H1 (cell line): ENCODE measurements around the gene TFF2.

Experiments
- CEBPB ChIP-seq: IDR thresholded peaks from 2 replicates; pipeline ENCODE4 v1.6.1; 2012; ENCODE audit warnings: low read depth, low read length
- FOSL1 ChIP-seq: IDR thresholded peaks from 2 replicates; pipeline ENCODE4 v1.6.1; 2011; ENCODE audit warnings: mild to moderate bottlenecking, low read depth, low read length, moderate library complexity; ENCODE audit not compliant: insufficient read depth
- GABPA ChIP-seq: IDR thresholded peaks from 2 replicates; pipeline ENCODE4 v1.6.1; 2011; ENCODE audit warnings: mild to moderate bottlenecking, low read length, moderate library complexity, borderline replicate concordance; ENCODE audit not compliant: insufficient read depth
- POLR2A ChIP-seq, 2 experiments: IDR thresholded peaks; 1 replicate in 1 of 2; 2 replicates in 1 of 2; pipeline ENCODE4 v1.6.1; 2011; ENCODE audit warnings: low read depth in 2 of 2, low read length in 2 of 2, mild to moderate bottlenecking in 2 of 2; ENCODE audit errors: control extremely low read depth in 1 of 2
- POLR2AphosphoS5 ChIP-seq: IDR thresholded peaks from 2 replicates; pipeline ENCODE4 v1.6.1; 2011; ENCODE audit warnings: low read depth, low read length
- RFX5 ChIP-seq: IDR thresholded peaks from 2 replicates; pipeline ENCODE4 v1.6.1; 2011; ENCODE audit warnings: low read depth, low read length, improper control_type of control experiment, borderline replicate concordance
- TAF1 ChIP-seq: IDR thresholded peaks from 2 replicates; pipeline ENCODE4 v1.6.1; 2011; ENCODE audit warnings: mild to moderate bottlenecking, low read depth, low read length
- ZNF274 ChIP-seq: IDR thresholded peaks from 2 replicates; pipeline ENCODE4 v1.7.0; 2012; ENCODE audit warnings: low read length, borderline replicate concordance; ENCODE audit errors: extremely low read depth
- TF ChIP-seq, protein P1 (sequence below): IDR thresholded peaks from 2 replicates; pipeline ENCODE4 v1.6.1; 2011; ENCODE audit warnings: low read depth, mild to moderate bottlenecking, low read length; ENCODE audit not compliant: insufficient read depth
- TF ChIP-seq, protein P2 (sequence below), 3 experiments: IDR thresholded peaks; 1 replicate in 2 of 3; 2 replicates in 1 of 3; pipeline versions ENCODE4 v1.5.1 to v1.6.1; 2011; ENCODE audit warnings: low read length in 3 of 3, mild to moderate bottlenecking in 3 of 3, inconsistent platforms in 2 of 3, low read depth in 1 of 3, moderate library complexity in 1 of 3; ENCODE audit not compliant: insufficient read depth in 1 of 3; ENCODE audit errors: control extremely low read depth in 1 of 3
- TF ChIP-seq, protein P3 (sequence below): fragments of 300-600 bp; sonication (generic); IDR thresholded peaks from 2 replicates; pipeline ENCODE4 v1.7.1; 2012; ENCODE audit warnings: low read length, moderate library complexity, mild to moderate bottlenecking, inconsistent platforms; ENCODE audit not compliant: insufficient replicate concordance

DNA sequence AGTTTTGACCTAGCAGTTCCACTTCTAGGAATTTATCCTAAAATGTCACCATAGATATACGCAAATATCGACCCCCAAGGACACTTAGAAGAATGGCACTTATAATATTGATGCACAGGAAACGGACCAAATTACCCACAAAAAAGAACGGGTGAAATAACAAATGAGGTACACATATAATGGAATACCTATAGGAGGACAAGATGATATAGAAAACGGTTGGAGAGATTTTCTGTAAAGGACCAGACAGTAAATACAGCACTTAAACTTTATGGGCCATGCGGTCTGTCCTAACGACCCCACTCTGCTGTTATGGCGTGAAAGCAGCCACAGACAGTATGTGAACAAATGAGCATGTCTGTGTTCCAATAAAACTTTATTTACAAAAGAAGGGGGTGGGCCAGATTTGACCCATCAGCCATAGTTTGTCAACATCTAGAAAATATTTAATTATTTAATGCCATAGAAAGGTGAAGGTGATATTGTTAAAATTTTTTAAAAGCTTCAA is 42.7 kb upstream of the TFF2 start:
- no peak for TF ChIP-seq POLR2A (IDR thresholded peaks at IDR 0.05; ENCODE audit: control extremely low read depth in 1 of 2, low read depth in 2 of 2, low read length in 2 of 2)
- TF ChIP-seq ZNF274 = no peak
- TF ChIP-seq, protein P1, sequence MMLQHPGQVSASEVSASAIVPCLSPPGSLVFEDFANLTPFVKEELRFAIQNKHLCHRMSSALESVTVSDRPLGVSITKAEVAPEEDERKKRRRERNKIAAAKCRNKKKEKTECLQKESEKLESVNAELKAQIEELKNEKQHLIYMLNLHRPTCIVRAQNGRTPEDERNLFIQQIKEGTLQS = no peak
- TF ChIP-seq, protein P2, sequence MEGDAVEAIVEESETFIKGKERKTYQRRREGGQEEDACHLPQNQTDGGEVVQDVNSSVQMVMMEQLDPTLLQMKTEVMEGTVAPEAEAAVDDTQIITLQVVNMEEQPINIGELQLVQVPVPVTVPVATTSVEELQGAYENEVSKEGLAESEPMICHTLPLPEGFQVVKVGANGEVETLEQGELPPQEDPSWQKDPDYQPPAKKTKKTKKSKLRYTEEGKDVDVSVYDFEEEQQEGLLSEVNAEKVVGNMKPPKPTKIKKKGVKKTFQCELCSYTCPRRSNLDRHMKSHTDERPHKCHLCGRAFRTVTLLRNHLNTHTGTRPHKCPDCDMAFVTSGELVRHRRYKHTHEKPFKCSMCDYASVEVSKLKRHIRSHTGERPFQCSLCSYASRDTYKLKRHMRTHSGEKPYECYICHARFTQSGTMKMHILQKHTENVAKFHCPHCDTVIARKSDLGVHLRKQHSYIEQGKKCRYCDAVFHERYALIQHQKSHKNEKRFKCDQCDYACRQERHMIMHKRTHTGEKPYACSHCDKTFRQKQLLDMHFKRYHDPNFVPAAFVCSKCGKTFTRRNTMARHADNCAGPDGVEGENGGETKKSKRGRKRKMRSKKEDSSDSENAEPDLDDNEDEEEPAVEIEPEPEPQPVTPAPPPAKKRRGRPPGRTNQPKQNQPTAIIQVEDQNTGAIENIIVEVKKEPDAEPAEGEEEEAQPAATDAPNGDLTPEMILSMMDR (IDR thresholded peaks at IDR 0.05; ENCODE audit: control extremely low read depth in 1 of 3, insufficient read depth in 1 of 3, low read depth in 1 of 3, low read length in 3 of 3) = no peak
- TF ChIP-seq, protein P3, sequence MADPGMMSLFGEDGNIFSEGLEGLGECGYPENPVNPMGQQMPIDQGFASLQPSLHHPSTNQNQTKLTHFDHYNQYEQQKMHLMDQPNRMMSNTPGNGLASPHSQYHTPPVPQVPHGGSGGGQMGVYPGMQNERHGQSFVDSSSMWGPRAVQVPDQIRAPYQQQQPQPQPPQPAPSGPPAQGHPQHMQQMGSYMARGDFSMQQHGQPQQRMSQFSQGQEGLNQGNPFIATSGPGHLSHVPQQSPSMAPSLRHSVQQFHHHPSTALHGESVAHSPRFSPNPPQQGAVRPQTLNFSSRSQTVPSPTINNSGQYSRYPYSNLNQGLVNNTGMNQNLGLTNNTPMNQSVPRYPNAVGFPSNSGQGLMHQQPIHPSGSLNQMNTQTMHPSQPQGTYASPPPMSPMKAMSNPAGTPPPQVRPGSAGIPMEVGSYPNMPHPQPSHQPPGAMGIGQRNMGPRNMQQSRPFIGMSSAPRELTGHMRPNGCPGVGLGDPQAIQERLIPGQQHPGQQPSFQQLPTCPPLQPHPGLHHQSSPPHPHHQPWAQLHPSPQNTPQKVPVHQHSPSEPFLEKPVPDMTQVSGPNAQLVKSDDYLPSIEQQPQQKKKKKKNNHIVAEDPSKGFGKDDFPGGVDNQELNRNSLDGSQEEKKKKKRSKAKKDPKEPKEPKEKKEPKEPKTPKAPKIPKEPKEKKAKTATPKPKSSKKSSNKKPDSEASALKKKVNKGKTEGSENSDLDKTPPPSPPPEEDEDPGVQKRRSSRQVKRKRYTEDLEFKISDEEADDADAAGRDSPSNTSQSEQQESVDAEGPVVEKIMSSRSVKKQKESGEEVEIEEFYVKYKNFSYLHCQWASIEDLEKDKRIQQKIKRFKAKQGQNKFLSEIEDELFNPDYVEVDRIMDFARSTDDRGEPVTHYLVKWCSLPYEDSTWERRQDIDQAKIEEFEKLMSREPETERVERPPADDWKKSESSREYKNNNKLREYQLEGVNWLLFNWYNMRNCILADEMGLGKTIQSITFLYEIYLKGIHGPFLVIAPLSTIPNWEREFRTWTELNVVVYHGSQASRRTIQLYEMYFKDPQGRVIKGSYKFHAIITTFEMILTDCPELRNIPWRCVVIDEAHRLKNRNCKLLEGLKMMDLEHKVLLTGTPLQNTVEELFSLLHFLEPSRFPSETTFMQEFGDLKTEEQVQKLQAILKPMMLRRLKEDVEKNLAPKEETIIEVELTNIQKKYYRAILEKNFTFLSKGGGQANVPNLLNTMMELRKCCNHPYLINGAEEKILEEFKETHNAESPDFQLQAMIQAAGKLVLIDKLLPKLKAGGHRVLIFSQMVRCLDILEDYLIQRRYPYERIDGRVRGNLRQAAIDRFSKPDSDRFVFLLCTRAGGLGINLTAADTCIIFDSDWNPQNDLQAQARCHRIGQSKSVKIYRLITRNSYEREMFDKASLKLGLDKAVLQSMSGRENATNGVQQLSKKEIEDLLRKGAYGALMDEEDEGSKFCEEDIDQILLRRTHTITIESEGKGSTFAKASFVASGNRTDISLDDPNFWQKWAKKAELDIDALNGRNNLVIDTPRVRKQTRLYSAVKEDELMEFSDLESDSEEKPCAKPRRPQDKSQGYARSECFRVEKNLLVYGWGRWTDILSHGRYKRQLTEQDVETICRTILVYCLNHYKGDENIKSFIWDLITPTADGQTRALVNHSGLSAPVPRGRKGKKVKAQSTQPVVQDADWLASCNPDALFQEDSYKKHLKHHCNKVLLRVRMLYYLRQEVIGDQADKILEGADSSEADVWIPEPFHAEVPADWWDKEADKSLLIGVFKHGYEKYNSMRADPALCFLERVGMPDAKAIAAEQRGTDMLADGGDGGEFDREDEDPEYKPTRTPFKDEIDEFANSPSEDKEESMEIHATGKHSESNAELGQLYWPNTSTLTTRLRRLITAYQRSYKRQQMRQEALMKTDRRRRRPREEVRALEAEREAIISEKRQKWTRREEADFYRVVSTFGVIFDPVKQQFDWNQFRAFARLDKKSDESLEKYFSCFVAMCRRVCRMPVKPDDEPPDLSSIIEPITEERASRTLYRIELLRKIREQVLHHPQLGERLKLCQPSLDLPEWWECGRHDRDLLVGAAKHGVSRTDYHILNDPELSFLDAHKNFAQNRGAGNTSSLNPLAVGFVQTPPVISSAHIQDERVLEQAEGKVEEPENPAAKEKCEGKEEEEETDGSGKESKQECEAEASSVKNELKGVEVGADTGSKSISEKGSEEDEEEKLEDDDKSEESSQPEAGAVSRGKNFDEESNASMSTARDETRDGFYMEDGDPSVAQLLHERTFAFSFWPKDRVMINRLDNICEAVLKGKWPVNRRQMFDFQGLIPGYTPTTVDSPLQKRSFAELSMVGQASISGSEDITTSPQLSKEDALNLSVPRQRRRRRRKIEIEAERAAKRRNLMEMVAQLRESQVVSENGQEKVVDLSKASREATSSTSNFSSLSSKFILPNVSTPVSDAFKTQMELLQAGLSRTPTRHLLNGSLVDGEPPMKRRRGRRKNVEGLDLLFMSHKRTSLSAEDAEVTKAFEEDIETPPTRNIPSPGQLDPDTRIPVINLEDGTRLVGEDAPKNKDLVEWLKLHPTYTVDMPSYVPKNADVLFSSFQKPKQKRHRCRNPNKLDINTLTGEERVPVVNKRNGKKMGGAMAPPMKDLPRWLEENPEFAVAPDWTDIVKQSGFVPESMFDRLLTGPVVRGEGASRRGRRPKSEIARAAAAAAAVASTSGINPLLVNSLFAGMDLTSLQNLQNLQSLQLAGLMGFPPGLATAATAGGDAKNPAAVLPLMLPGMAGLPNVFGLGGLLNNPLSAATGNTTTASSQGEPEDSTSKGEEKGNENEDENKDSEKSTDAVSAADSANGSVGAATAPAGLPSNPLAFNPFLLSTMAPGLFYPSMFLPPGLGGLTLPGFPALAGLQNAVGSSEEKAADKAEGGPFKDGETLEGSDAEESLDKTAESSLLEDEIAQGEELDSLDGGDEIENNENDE = no peak
- no peak for TF ChIP-seq CEBPB
- TF ChIP-seq POLR2AphosphoS5 = no peak
- TF ChIP-seq TAF1 = no peak
- TF ChIP-seq GABPA = no peak
- TF ChIP-seq FOSL1 = no peak
- no peak for TF ChIP-seq RFX5
